H9 (cell line): Measurements from ENCODE around the gene CHD9. TPM values are rescaled to one million over a fixed set of nuclear protein-coding genes. Genes with fewer than 3 reads are reported as not detected.
A peak's percentile ranks its signal among the peaks of the same experiment; 100 is the strongest.

Experiments
- DNase-seq: peaks from one replicate; pipeline ENCODE4 v3.0.0-alpha.2; 2017
- H2AFZ ChIP-seq: one replicate; pipeline ENCODE4 v1.6.1; 2013; ENCODE audit warnings: mild to moderate bottlenecking, low read length, control low read depth, moderate library complexity
- H2AK5ac ChIP-seq: 2 replicates; pipeline ENCODE4 v1.6.1; 2013; ENCODE audit warnings: low read length, control low read depth, mixed read lengths; ENCODE audit not compliant: insufficient read length
- H2BK120ac ChIP-seq: one replicate; pipeline ENCODE4 v1.6.1; 2013; ENCODE audit warnings: low read depth, mild to moderate bottlenecking, low read length, control low read depth, inconsistent platforms; ENCODE audit not compliant: poor library complexity, severe bottlenecking
- H2BK12ac ChIP-seq: 2 replicates; pipeline ENCODE4 v1.6.1; 2013; ENCODE audit warnings: low read length, control low read depth, mixed read lengths, low read depth; ENCODE audit not compliant: insufficient read length
- H2BK15ac ChIP-seq: 2 replicates; pipeline ENCODE4 v1.6.1; 2013; ENCODE audit warnings: low read depth, low read length, control low read depth
- H2BK20ac ChIP-seq: one replicate; pipeline ENCODE4 v1.6.1; 2013; ENCODE audit warnings: low read depth, mild to moderate bottlenecking, low read length, control low read depth, inconsistent platforms; ENCODE audit not compliant: poor library complexity, severe bottlenecking
- H2BK5ac ChIP-seq: 2 replicates; pipeline ENCODE4 v1.6.1; 2013; ENCODE audit warnings: low read length, control low read depth, mixed read lengths; ENCODE audit not compliant: insufficient read length
- H3K14ac ChIP-seq: 2 replicates; pipeline ENCODE4 v1.6.1; 2013; ENCODE audit warnings: low read length, control low read depth; ENCODE audit not compliant: insufficient read depth
- H3K18ac ChIP-seq: 2 replicates; pipeline ENCODE4 v1.6.1; 2013; ENCODE audit warnings: low read depth, mild to moderate bottlenecking, mixed read lengths, low read length, control low read depth; ENCODE audit not compliant: insufficient read length
- H3K23ac ChIP-seq: 2 replicates; pipeline ENCODE4 v1.6.1; 2013; ENCODE audit warnings: low read length, control low read depth, mixed read lengths, low read depth; ENCODE audit not compliant: insufficient read length
- H3K23me2 ChIP-seq: 2 replicates; pipeline ENCODE4 v1.6.1; 2013; ENCODE audit warnings: low read depth, mild to moderate bottlenecking, mixed read lengths, low read length, control low read depth; ENCODE audit not compliant: insufficient read length, poor library complexity, severe bottlenecking
- H3K27ac ChIP-seq: 2 replicates; pipeline ENCODE4 v1.5.1; 2013; ENCODE audit warnings: low read length, control low read depth, mixed read lengths, low read depth; ENCODE audit not compliant: insufficient read length
- H3K27me3 ChIP-seq: 2 replicates; pipeline ENCODE4 v1.6.1; 2013; ENCODE audit warnings: low read length, control low read depth, inconsistent platforms; ENCODE audit not compliant: insufficient read depth
- H3K4ac ChIP-seq: 2 replicates; pipeline ENCODE4 v1.6.1; 2013; ENCODE audit warnings: low read depth, mild to moderate bottlenecking, control low read depth, inconsistent platforms, low read length, moderate library complexity
- H3K4me1 ChIP-seq: 2 replicates; pipeline ENCODE4 v1.6.1; 2013; ENCODE audit warnings: low read length, control low read depth, inconsistent platforms; ENCODE audit not compliant: insufficient read depth
- H3K4me2 ChIP-seq: 2 replicates; pipeline ENCODE4 v1.6.1; 2013; ENCODE audit warnings: low read length, control low read depth, mixed read lengths; ENCODE audit not compliant: insufficient read length, insufficient read depth
- H3K56ac ChIP-seq: 2 replicates; pipeline ENCODE4 v1.6.1; 2013; ENCODE audit warnings: low read depth, mild to moderate bottlenecking, mixed read lengths, low read length, control low read depth; ENCODE audit not compliant: insufficient read length
- H3K79me1 ChIP-seq: 2 replicates; pipeline ENCODE4 v1.6.1; 2013; ENCODE audit warnings: low read depth, mild to moderate bottlenecking, moderate library complexity, low read length, control low read depth, inconsistent platforms; ENCODE audit not compliant: insufficient read depth, poor library complexity, severe bottlenecking
- H3K79me2 ChIP-seq: 2 replicates; pipeline ENCODE4 v1.6.1; 2013; ENCODE audit warnings: low read length, control low read depth, inconsistent platforms; ENCODE audit not compliant: insufficient read depth
- H3K9ac ChIP-seq: 2 replicates; pipeline ENCODE4 v1.6.1; 2013; ENCODE audit warnings: low read length, control low read depth, mixed read lengths; ENCODE audit not compliant: insufficient read length; ENCODE audit errors: extremely low read depth
- H3K9me3 ChIP-seq: one replicate; pipeline ENCODE4 v1.6.1; 2013; ENCODE audit warnings: low read depth, low read length, inconsistent platforms; ENCODE audit not compliant: control insufficient read depth
- H3T11ph ChIP-seq: one replicate; pipeline ENCODE4 v1.6.1; 2013; ENCODE audit warnings: mild to moderate bottlenecking, low read length, control low read depth, inconsistent platforms
- H4K20me1 ChIP-seq: one replicate; pipeline ENCODE4 v1.6.1; 2013; ENCODE audit not compliant: control insufficient read depth, insufficient read length, insufficient read depth
- H4K5ac ChIP-seq: 2 replicates; pipeline ENCODE4 v1.6.1; 2013; ENCODE audit warnings: low read depth, mild to moderate bottlenecking, mixed read lengths, low read length, control low read depth; ENCODE audit not compliant: insufficient read length
- H4K8ac ChIP-seq: replicated peaks from 2 replicates; pipeline ENCODE4 v1.6.1; 2013; ENCODE audit warnings: low read length, control low read depth, mixed read lengths, low read depth; ENCODE audit not compliant: insufficient read length
- H4K91ac ChIP-seq: 2 replicates; pipeline ENCODE4 v1.6.1; 2013; ENCODE audit warnings: low read depth, mild to moderate bottlenecking, moderate library complexity, mixed read lengths, low read length, control low read depth; ENCODE audit not compliant: insufficient read length
- H3K27ac Mint-ChIP-seq, 3 experiments: 2 replicates in 2 of 3; 3 replicates in 1 of 3; pipeline ENCODE4 v1.8.0; 2020 to 2021; ENCODE audit warnings: mixed read lengths in 3 of 3, mild to moderate bottlenecking in 1 of 3, moderate library complexity in 1 of 3
- H3K27me3 Mint-ChIP-seq: 2 replicates; pipeline ENCODE4 v1.8.0; 2021; ENCODE audit warnings: low read depth, mild to moderate bottlenecking, moderate library complexity, mixed read lengths
- H3K36me3 Mint-ChIP-seq, 3 experiments: 2 replicates in 2 of 3; 3 replicates in 1 of 3; pipeline ENCODE4 v1.8.0; 2020 to 2021; ENCODE audit warnings: low read depth in 3 of 3, mixed read lengths in 3 of 3; ENCODE audit not compliant: insufficient read depth in 1 of 3
- H3K4me1 Mint-ChIP-seq, 2 experiments: 2 replicates each; pipeline ENCODE4 v1.8.0; 2020; ENCODE audit warnings: mixed read lengths in 2 of 2
- H3K4me3 Mint-ChIP-seq, 2 experiments: 2 replicates in 1 of 2; 3 replicates in 1 of 2; pipeline ENCODE4 v1.8.0; 2020 to 2021; ENCODE audit warnings: mild to moderate bottlenecking in 2 of 2, mixed read lengths in 2 of 2, moderate library complexity in 1 of 2
- H3K9me3 Mint-ChIP-seq, 2 experiments: 2 replicates in 1 of 2; 3 replicates in 1 of 2; pipeline ENCODE4 v1.8.0; 2020; ENCODE audit warnings: mild to moderate bottlenecking in 2 of 2, mixed read lengths in 2 of 2, moderate library complexity in 1 of 2
- CTCF ChIP-seq: fragments of 200-600 bp; sonication (generic); conservative IDR thresholded peaks from 3 replicates; pipeline ENCODE4 v1.8.0; 2021; ENCODE audit warnings: antibody characterized with exemption, mild to moderate bottlenecking
- WGBS: extraction: QIAGEN DNeasy Blood & Tissue Kit; methylation state at CpG from one replicate; pipeline ENCODE4 v1.1.7; 2013; ENCODE audit warnings: missing lambda C conversion rate, low lambda C conversion rate, mixed read lengths; ENCODE audit not compliant: insufficient read length; ENCODE audit errors: extremely low coverage; 5-methylcytosine and 5-hydroxymethylcytosine counted together
- total RNA-seq: library from RNA; stranded (reverse); gene quantifications from 2 replicates; pipeline ENCODE4 v1.2.1, GENCODE V29; 2021

The CHD9 gene
- total RNA-seq, 1 experiment from 2014 or later: 46.2 TPM

- Histone ChIP-seq H3K27ac (no peak overlapping the region), H3K27me3 (no peaks in the 10 kb centered on the region), H3K4ac (no peak overlapping the region), H3K4me2 (no peak overlapping the region), H3K18ac (no peak overlapping the region), H4K5ac (no peak overlapping the region), H3K14ac (no peak overlapping the region), H2BK120ac (no peak overlapping the region), H3K79me1 (no peaks in the 10 kb centered on the region), H2AFZ (no peak overlapping the region), H2BK5ac (no peak overlapping the region), H2BK15ac (no peak overlapping the region), H3K9me3 (no peaks in the 10 kb centered on the region), H4K8ac (no peak overlapping the region), H2AK5ac (no peak overlapping the region), H3K23me2 (no peaks in the 10 kb centered on the region), H3K4me1 (0 out of 2 replicates have a peak, but pooled peaks cover 2% of the 10 kb centered on the region), H4K20me1 (no peaks in the 10 kb centered on the region), H4K91ac (no peak overlapping the region), H3T11ph (no peak overlapping the region), H3K79me2 (peaks cover 1% of the 10 kb centered on the region), H2BK20ac (no peak overlapping the region), H3K23ac (no peak overlapping the region), H3K9ac (no peak overlapping the region), H3K56ac (no peak overlapping the region), H2BK12ac (no peak overlapping the region)
- WGBS: no CpG with 5 or more reads among the region's 5 CpGs
- Mint-ChIP-seq H3K27ac (peak overlapping the region in 1 of 3 experiments; percentile 11; a peak in 3 of 7 replicates), H3K4me3 (no peak overlapping the region; a peak in 1 of 5 replicates), H3K4me1 (peaks cover 20 to 24% of the 10 kb centered on the region in 2 experiments), H3K27me3 (no peaks in the 10 kb centered on the region), H3K9me3 (no peaks in the 10 kb centered on the region), H3K36me3 (peaks cover 0 to 4% (median 3%) of the 10 kb centered on the region in 3 experiments; a peak in 2 of 7 replicates)
- DNase-seq: no peak
- no peak for TF ChIP-seq CTCF
These were observed 6.5 kb downstream of the CHD9 start for GRCh38 chr16:53061256-53061655.
